Loucy (cell line): Measurements from ENCODE around the gene PRDM5.

Experiments used
- H2AFZ ChIP-seq: fragments of 200-600 bp; sonication (generic); 2 replicates; pipeline ENCODE4 v1.6.0; 2016; ENCODE audit warnings: antibody characterized with exemption, mild to moderate bottlenecking, low read length, moderate library complexity
- H3F3A ChIP-seq: fragments of 200-600 bp; 2 replicates; pipeline ENCODE4 v1.6.0; 2016; ENCODE audit warnings: antibody characterized with exemption, low read depth, mild to moderate bottlenecking
- H3K27me3 ChIP-seq: fragments of 200-600 bp; sonication (generic); 2 replicates; pipeline ENCODE4 v1.6.1; 2014; ENCODE audit warnings: low read length, mild to moderate bottlenecking; ENCODE audit not compliant: insufficient read depth, poor library complexity, severe bottlenecking
- H3K36me3 ChIP-seq: fragments of 200-600 bp; sonication (generic); 2 replicates; pipeline ENCODE4 v1.6.1; 2016; ENCODE audit warnings: low read length; ENCODE audit not compliant: insufficient read depth
- H3K4me1 ChIP-seq: fragments of 200-600 bp; sonication (generic); 2 replicates; pipeline ENCODE4 v1.5.1; 2014; ENCODE audit warnings: low read length, mild to moderate bottlenecking; ENCODE audit not compliant: insufficient read depth, poor library complexity, severe bottlenecking
- H3K4me2 ChIP-seq: fragments of 200-600 bp; sonication (generic); 2 replicates; pipeline ENCODE4 v1.6.0; 2014; ENCODE audit warnings: antibody characterized with exemption, low read length, low read depth, mild to moderate bottlenecking; ENCODE audit not compliant: poor library complexity, severe bottlenecking
- H3K4me3 ChIP-seq: fragments of 200-600 bp; sonication (generic); 2 replicates; pipeline ENCODE4 v1.5.1; 2014; ENCODE audit warnings: low read length, mild to moderate bottlenecking, mixed read lengths; ENCODE audit not compliant: poor library complexity, severe bottlenecking
- H3K79me2 ChIP-seq: fragments of 200-600 bp; sonication (generic); 2 replicates; pipeline ENCODE4 v1.6.1; 2014; ENCODE audit warnings: low read length; ENCODE audit not compliant: insufficient read depth
- H3K9ac ChIP-seq: fragments of 200-600 bp; sonication (generic); 2 replicates; pipeline ENCODE4 v1.6.0; 2014; ENCODE audit warnings: mild to moderate bottlenecking, low read depth, low read length, moderate library complexity; ENCODE audit not compliant: poor library complexity, severe bottlenecking
- H3K9me2 ChIP-seq: fragments of 200-600 bp; sonication (generic); replicated peaks from 2 replicates; pipeline ENCODE4 v1.6.1; 2016; ENCODE audit warnings: low read depth, low read length, mixed read lengths
- H3K9me3 ChIP-seq: fragments of 200-600 bp; sonication (generic); 2 replicates; pipeline ENCODE4 v1.6.1; 2014; ENCODE audit warnings: mild to moderate bottlenecking, antibody characterized with exemption, low read length, low read depth; ENCODE audit not compliant: insufficient read depth
- H4K20me1 ChIP-seq: fragments of 200-600 bp; sonication (generic); 2 replicates; pipeline ENCODE4 v1.6.0; 2014; ENCODE audit warnings: antibody characterized with exemption, low read length, mild to moderate bottlenecking; ENCODE audit not compliant: insufficient read depth, poor library complexity, severe bottlenecking
- CTCF ChIP-seq: fragments of 200-600 bp; sonication (generic); conservative IDR thresholded peaks from 2 replicates; pipeline ENCODE4 v1.5.1; 2014; ENCODE audit warnings: mild to moderate bottlenecking, antibody characterized with exemption, low read length
- EZH2phosphoT487 ChIP-seq: fragments of 200-600 bp; IDR thresholded peaks from 2 replicates; pipeline ENCODE4 v1.6.1; 2018; ENCODE audit warnings: antibody characterized with exemption, mild to moderate bottlenecking, moderate library complexity, borderline replicate concordance

PRDM5 gene

GRCh38 chr4:120826449-120826848, 96.1 kb downstream of the PRDM5 start:
- no peaks in the 10 kb centered on the region for H3K27me3 ChIP-seq
- H3K4me1 ChIP-seq: no peaks in the 10 kb centered on the region
- H3K4me3 ChIP-seq: no peak overlapping the region
- no peaks in the 10 kb centered on the region for H3K9me2 ChIP-seq
- no peaks in the 10 kb centered on the region for H3F3A ChIP-seq
- TF ChIP-seq EZH2phosphoT487: no peak
- TF ChIP-seq CTCF: no peak
- no peaks in the 10 kb centered on the region for H4K20me1 ChIP-seq
- no peak overlapping the region for H3K9ac ChIP-seq
- H3K36me3 ChIP-seq: no peaks in the 10 kb centered on the region
- no peaks in the 10 kb centered on the region for H3K79me2 ChIP-seq
- H3K4me2 ChIP-seq: no peak overlapping the region
- H2AFZ ChIP-seq: no peak overlapping the region
- no peaks in the 10 kb centered on the region for H3K9me3 ChIP-seq

- Histone ChIP-seq H3K9me2 (no peaks in the 10 kb centered on the region), H3K9me3 (no peaks in the 10 kb centered on the region), H3K4me3 (no peak overlapping the region), H3K9ac (no peak overlapping the region), H3K4me1 (no peaks in the 10 kb centered on the region), H3K4me2 (no peak overlapping the region), H3K36me3 (no peaks in the 10 kb centered on the region), H3K27me3 (no peaks in the 10 kb centered on the region), H2AFZ (no peak overlapping the region), H3K79me2 (no peaks in the 10 kb centered on the region), H3F3A (no peaks in the 10 kb centered on the region), H4K20me1 (no peaks in the 10 kb centered on the region)
- TF ChIP-seq CTCF (no peak), EZH2phosphoT487 (no peak)
These were observed 97.6 kb downstream of the PRDM5 start for GRCh38 chr4:120824946-120825345.

GRCh38 chr4:120821977-120822376, 100.5 kb downstream of the PRDM5 start:
- no peaks in the 10 kb centered on the region for H3K36me3 ChIP-seq
- H2AFZ ChIP-seq: no peak overlapping the region
- no peaks in the 10 kb centered on the region for H3K4me1 ChIP-seq
- H3K9ac ChIP-seq: no peak overlapping the region
- no peaks in the 10 kb centered on the region for H4K20me1 ChIP-seq
- no peaks in the 10 kb centered on the region for H3K79me2 ChIP-seq
- no peaks in the 10 kb centered on the region for H3K9me3 ChIP-seq
- no peaks in the 10 kb centered on the region for H3K27me3 ChIP-seq
- H3F3A ChIP-seq: no peaks in the 10 kb centered on the region
- no peaks in the 10 kb centered on the region for H3K9me2 ChIP-seq
- TF ChIP-seq CTCF: no peak
- TF ChIP-seq EZH2phosphoT487: no peak
- no peak overlapping the region for H3K4me3 ChIP-seq
- H3K4me2 ChIP-seq: no peak overlapping the region
